ENCODE data around the gene PPP2R2B.
A peak's percentile ranks its signal among the peaks of the same experiment; 100 is the strongest.

Gene PPP2R2B

DNA sequence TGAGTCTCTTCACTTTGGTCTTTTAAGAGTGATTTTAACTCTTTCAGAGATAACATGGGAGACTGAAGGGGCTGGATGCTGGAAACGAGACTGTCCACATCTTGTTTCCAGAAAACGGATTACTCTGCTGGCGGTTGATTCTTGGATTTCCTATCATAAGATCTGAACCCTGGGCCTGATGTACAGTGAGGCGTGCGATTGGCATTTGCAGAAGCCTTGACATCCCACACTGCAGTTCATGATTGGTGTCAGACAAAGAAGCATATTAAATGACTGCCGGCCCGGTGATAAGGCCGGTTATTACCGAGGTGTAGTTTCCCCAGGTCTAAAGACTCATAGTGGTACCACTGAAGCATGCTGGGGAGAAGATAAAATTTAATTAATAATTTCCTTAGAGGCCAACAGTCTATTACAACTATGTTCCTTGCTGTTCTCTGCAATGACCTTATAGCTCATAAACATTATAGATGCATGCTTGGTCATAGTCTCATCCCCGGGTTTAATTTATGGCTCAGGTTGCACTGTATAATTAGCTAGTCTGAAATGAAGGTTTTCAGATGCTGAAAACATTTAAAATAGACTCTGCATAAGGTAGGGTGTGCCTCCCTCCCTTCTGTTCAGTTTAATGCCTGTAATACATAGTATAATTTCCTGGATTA lies 99.2 kb downstream of the PPP2R2B start:
- no peak for DNase-seq

DNA sequence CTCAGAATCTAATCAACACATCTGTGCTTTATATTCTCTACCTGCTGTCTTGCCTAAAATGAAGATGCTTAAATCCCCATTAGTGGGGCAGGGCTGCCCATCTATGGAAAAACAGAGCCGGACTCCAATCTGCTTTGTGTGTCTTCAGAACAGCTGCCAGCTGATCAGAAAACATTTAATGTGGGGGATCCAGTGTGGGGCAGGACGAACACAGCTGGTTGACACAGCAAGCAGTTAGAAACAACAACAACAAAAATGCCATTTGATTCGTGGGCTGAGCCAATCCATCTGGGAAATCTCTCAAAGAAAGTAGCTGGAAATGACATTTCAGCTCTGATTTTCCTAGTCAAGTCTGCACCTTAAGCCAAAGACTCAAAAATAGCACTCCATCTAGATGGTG lies 99.8 kb downstream of the PPP2R2B start:
- no peak for DNase-seq

DNA sequence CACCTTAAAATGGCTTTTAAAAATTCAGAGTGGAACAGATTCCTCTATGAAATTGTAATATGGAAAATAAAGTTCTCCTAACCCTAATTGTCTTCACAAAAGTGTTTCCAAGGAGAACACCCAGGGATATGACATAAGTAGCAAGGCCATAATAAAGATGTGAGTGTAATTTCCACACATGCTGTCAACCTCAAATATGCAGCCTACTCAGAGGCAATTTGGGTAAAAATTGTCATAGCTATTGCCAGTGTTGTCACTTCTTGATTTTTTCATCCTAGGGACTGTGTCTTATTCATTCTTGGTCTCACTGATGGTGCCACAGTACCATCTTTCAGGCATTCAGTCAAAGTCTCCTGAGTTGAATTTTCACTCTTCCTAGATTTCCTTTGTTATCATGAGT lies 100.3 kb downstream of the PPP2R2B start:
- DNase-seq = no peak

DNA sequence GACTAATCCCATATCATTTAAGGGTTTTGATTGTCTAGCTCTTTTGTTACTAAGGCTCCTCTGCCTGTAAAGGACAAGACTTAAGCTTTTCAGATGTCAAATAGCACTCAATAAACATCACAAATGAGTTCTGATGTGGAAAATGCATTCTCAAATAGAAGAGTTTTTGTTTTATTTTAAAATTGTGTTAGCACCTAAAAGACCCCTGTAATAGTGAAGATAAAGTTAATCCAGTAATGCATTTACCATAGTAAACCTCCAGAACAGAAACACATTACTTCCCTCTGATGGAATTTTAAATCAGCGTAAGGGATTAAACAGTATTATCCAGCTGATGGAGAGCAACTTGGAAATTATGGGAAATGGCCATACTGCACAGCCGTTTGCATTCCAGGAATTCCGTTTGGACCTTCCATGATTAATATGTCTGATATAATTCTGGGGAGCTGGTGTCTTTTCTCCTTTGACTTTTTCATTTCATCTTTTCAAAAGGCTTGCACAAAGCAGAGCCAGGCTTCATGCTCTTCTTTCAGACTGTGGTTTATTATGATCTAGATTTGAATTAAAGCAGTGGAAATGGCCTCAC lies 105.6 kb downstream of the PPP2R2B start:
- no peak for DNase-seq

DNA sequence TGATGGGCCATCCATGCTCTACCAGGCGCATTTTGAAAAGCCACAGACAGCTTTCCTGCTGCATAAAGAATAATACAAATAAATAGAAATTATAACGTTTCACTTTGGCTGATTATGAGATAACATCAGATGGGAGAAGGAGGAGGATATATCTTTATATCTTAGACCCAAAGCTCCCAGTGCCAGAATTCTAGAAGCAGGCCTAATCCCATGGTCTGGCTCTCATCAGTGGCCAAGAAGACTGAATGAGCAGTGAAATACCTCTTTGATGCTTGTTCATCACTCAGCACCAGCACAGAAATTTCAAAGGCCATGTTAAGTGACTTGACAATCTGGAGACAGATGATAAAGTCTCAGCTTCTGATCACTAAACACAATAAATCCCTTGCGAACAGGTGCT lies 107.6 kb downstream of the PPP2R2B start:
- DNase-seq = no peak

DNA sequence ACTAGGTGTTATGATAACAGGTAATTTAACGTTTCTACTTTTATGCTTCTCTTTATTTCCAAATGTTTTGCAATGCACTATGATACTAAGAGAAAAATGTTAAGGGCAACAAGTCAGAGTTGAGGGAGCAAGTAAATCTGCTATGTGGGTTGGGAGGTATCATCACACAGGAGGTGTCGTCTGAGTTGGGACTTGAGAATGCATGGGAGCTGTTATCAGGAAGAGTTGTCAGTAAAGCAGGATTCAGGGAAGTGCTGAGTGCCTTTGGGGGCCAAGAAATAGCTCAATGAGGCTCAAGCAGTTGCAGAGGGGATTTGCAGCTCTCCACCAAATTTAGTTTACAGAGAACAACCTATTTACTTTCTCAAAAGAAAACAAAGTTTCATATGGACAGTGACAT lies 108.0 kb downstream of the PPP2R2B start:
- DNase-seq = no peak

DNA sequence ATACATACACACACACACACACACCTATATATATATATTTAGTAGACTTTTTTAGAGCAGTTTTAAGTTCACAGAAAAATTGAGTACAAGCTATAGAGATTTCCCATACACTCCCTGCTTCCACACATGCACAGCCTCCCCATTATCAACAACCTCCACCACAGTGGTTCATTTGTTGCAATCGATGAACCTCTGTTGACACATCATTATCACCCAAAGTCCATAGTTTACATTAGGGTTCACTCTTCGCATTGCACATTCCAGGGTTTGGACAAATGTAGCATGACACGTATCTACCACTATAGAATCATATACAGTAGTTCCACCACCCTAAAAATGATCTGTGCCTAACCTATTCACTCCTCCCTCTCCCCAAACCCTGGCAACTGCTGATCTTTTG lies 111.0 kb downstream of the PPP2R2B start:
- no peak for DNase-seq

DNA sequence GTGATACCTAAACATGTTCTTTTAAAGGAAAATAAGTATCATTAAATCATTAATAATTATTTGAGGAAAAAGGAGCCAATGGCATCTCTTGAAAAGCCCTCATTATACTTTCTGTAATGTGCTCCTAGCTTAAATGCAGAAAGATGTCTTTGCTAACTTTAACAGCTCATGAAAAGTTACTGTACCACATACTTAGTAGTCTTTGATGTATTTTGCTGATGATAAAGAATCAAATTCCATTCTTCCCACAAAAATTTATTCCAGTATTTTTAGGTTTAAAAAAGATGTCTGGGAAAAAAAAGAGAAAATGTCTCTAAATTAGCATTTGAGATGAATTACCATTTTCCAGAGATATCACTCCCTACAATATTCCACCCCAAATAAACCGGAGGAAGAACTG lies 112.5 kb downstream of the PPP2R2B start:
- DNase-seq = no peak

DNA sequence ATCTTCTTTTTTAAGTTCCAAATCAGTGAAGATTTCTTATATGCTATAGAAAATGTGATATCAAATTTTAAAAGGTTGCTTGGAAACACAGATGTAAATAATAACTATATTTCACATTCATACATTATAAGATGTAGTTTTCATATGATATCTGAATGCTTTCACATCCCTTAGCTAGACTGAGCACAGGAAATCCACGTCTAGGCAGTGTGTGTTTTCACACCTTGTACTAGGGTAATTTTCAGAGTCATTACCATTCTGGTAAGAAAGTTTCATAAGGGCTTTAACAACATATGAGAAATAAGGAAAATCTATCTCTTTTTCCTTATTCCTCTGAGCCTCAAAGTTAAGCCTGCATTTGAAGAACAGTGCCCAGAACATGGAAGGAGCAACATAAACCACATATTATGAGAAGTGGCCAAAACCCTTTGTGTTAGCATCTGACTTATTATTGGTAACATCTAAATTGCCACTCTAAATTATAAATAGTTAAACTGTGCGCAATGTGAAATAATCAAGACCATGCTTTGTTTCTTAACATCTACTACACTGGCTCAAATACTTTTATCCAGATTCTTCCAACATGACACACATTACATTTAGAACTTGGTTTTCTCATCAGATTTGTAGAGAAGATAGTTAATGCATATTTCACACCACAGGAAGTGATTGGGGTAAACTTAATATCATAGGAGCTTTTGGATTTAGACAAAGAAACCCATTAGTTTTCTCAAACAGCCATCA lies 113.3 kb downstream of the PPP2R2B start:
- no peak for DNase-seq

DNA sequence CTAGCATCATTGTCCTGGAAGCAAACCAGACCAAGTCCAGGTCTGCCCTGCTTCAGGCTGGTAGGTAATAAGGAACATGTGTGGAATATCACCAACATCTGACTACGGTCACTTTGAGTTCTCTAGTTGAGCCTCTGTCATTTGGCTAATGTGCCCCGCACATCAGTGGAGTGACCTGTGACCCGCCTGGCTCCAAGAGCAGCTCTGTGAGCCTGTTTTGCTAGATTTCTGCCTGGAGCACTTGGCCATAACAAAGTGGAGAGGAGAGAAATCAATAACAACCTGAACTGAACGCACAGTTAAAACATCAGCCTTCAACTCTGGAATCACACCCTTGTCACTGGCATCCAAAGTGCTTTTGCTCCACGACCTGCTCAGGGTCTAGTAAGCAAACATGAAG lies 115.7 kb downstream of the PPP2R2B start:
- DNase-seq = no peak

DNA sequence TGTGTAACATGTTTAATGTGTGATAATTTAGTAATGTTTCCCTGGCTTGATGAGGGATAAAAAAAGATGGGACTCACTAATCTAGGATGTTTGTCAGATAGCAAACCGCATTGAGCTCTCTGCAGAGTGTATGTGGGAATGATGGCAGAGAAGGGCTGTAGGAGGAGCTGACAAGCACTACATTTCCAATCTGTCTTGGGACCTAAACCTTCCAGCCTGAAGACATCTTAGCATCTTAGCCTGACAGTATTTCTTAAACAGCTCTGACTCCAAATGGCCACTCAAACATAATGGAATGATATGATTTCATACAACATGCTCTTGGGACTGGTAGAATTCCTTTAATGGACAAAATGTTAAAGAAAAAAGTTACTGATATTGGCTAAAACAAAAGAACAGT lies 116.7 kb downstream of the PPP2R2B start:
- no peak for DNase-seq

DNA sequence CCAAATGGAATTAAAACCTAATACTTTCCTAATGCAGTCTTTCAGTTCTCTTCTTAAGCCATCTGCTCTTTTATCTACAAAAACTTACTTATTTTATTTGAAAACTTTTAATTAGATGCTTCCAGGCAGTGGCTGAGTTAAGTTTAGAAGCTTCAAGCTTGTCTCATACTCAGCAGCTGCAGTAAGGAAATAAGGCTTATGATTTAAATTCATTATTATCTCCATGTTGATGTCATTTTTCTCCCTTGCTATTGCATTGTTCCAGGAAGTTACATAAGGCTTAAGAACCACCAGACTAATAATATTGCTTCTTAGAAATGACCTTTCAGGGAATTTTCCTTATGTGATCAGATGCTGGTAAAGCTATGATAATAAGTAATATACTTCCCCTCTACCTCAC lies 119.6 kb downstream of the PPP2R2B start:
- no peak for DNase-seq

DNA sequence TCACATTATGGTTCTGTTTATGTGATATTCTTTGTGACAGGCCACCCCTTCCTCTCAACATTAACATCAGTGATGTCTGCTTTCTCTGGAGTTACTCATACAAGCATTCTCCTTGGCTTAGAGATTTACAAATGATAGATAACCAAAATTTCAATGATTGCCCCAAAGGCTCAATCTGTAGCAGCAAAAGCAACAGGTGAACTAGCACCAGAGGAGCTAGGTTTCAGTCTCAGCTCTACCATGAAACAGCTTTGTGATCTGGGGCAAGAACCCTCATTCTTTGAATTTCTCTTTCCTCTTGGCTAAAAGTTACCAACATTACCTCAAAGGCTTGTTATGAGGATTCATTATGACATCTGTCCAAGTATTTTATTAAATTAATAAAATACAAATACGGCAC lies 120.5 kb downstream of the PPP2R2B start:
- no peak for DNase-seq

DNA sequence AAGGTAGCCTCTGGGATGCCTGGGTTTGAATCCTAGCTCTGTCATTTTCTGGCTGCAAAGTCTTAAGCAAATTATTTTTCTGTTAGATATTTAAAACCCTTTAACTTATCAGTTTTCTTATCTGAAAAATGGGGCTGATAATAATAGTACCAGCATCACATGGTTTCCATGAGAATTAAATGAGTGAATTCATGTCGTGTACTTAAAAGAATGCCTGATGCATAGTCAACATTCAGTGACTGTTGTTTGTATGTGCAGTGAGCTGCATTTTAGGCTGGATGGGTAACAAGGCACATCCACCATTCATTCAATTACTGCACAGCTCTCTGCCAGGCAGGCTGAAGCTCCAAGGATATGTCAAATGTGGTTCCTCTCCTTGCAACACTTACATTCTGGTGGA lies 122.0 kb downstream of the PPP2R2B start:
- no peak for DNase-seq

DNA sequence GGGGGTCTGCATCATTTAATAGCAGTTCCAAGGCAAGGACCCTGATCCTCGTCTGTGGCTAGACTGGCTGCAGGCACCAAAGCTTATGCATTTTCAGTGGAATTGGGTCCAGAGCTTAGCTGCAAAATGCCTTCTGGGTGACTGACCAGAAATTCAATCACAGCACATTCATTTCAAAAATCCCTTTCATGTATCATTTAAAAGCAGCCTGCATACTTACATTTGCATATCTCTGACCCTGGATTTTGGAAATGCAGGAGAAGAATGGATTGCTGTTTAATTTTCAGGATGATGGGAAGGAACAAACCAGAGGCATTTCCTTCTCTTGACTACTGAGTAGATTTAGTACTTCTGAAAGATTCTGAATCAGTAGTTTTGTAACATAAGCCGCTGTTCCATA lies 122.8 kb downstream of the PPP2R2B start:
- no peak for DNase-seq

DNA sequence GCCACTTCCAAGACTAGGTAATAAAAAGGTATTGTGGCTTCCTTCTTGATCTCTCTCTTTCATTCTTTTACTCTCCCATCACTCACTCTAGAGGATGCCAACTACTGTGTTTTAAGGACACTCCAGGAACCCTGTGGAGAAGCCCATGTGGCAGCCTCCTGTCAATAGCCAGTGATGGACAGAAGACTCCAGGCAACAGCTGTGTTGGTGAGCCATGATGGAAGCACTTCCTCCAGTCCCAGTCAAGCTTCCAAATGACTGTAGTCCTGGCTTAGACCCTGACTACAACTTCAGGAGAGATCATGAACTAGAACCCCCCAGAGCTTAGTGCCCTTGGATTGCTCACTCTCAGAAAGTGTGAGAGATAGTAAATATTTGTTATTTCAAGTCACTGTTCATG lies 123.9 kb downstream of the PPP2R2B start:
- no peak for DNase-seq

DNA sequence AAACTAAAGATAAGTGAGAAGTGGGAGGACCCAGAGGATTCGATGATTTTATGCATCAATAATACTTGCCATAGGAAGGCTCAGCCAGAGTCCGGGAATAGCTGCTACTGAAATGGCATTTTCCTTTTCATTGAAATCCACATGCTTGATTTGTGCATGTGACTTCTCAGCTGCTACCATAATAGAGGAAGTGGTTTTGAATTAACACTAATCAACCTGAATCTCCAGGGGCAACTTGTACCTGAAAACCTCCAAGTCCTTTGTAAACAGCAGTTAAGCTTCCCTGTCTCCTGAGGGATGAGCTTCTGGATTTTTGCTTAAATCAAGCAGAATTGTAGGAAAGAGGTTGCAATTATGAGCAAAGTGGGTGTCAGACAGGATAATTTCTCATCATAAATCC lies 124.9 kb downstream of the PPP2R2B start:
- no peak for DNase-seq

DNA sequence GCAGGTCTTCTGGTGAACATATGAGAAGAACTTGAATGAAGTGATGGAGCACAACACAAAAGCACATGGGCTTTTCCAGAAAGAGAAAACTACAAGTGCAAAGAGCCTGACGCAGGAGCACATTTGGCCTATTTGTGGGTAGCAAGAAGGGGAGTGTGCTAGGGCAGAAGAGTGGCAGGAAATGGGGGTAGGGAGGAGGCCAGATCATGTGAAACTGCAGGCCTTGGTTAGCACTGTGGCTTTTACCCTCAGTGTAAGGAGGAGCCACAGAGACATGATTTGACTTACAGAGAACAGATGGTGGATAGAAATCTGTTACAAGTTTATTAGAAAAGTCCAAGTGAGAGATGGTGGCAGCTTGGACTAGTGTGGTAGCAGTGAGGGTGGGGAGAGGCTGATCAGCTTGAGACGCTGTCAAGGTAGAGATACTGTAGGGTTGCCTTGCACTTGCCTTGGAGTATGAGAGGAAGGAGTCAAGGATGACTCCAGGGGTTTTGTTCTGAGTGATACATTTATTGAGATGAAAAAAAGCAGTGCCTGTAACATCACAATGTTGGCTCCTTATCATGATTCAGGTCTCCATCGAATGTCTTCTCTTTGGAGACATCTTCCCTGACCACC lies 126.7 kb downstream of the PPP2R2B start:
- no peak for DNase-seq

DNA sequence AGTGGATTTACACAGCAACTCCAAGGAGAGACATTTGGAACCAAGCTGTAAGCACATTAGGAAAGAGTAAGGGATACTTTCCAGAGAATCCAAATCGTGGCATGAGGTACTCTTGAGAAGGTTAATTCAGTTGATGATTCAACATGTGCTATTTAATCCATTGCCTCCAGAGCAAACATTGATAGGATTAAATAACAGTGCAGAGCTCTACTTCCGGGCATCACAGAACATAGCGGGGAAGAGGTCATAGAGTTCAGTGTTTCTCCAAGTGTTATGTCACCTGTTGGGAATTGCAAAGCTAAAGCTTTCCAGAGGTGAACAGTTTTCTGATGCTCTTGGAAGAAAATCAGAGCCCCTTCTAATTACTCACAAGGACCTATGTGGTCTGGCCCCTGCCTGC lies 127.5 kb downstream of the PPP2R2B start:
- no peak for DNase-seq

DNA sequence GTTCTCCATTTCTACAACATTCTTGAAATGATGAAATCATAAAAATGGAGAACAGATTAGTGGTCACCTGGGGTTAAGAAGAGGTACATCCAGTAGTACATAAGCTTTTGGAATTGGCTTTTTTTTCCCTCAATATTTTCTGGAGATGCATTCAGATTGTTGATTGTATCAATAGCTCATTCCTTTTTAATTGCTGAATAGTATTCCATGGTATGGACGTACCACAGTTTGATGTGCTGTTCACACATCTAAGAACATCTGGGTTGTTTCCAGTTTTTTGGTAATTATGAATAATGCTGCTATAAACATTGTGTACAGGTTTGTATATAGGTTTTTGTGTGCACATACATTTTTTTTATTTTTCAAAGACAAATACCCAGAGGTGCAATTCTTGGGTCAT lies 130.0 kb downstream of the PPP2R2B start:
- DNase-seq = no peak

DNA sequence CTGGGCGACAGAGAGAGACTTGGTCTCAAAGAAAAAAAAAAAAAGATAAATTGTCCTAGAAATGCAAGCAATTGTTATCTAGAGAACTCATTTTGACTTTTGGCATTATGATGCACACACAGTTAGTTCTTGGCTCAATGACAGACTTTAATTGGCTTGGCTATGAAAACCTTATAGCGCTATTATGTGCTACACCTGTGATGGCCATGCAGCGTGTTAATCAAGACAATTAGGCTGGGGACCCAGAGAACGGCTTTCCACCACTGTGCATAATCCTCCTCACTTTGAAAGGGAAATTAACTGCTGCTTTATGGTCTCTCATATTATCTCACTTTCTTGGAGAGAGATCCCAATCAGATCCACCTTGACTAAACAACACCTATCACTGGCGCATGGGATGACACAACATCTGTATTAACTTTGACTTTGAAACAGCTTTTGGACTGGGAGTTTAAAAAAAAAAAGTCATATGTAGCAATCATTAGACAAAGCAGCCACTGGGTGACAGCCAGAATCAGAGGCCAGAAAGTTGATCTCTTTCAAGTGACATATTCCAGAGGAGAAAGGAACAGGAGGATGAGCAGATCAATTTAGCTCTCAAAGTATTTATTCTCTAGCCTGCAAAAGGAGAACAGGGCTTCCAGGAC lies 132.5 kb downstream of the PPP2R2B start:
- no peak for DNase-seq

DNA sequence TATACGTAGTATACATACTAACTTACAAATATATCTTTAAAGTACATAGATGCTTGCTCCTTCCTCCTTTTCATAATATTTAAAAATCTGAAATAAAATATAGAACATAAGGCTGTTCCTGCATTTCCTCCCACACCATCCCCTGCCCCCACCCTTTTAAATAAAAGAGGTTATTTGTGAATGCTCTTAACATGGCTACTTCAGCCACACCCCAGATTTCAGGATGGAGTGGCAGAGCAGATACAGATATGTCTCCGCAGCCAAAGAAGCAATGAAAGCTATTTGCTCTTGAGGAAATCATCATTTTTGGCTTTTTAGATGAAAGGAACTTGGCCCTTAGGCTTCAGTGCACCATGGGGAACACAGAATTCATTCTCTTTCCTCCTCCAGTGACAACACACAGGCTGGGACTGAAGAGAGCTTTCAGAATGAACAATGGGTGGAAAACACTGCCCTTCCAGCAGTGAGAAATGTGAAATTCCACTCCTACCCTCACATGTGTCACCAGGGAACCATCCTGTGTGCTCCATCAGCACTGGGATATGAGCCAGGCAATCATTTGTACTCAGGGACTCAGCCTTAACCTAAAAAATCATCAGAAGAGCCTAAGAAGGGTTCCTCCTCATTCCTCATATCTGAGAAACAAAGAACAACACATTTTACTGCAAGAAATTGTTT lies 134.3 kb downstream of the PPP2R2B start:
- peak; percentile 1 for DNase-seq

Data from fibroblast of skin of scalp (primary cell).